ENCODE results near the gene PHF2. TPM values are rescaled to one million over a fixed set of nuclear protein-coding genes. Genes with fewer than 3 reads are reported as not detected.

Gene PHF2
- total RNA-seq, 1 donor from 2014 or later: 40.3 TPM

DNA sequence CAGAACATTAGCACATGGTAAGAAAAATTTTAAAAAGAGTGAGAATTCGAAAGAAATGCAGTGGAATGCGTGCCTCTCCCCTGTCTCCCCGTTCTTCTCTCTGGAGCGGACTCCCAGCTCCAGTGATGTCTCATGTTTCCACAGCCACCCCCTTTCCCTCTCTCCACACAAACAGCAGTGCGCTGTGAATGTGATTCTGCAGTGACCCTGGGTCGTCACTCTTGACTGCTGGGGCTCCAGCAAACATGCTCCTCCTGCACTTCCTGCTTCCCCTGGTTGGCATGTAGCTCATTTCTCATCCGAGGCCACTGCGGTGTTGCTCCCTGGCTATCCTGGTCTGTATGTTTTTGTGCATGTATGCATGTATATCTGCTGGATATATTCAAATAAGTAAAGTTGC lies 13.3 kb downstream of the PHF2 start:
- Mint-ChIP-seq H3K27ac (ENCODE audit: unreplicated experiment) (peak overlapping the region; percentile 64), H3K9me3 (ENCODE audit: unreplicated experiment) (no peaks in the 10 kb centered on the region), H3K36me3 (ENCODE audit: unreplicated experiment) (no peaks in the 10 kb centered on the region), H3K4me3 (ENCODE audit: unreplicated experiment) (peak overlapping the region; percentile 27), H3K4me1 (ENCODE audit: unreplicated experiment) (peaks cover 31% of the 10 kb centered on the region), H3K27me3 (ENCODE audit: unreplicated experiment) (no peaks in the 10 kb centered on the region)
- peak; percentile 56 for DNase-seq (ENCODE audit: extremely low spot score, unreplicated experiment)
- TF ChIP-seq, protein P1, sequence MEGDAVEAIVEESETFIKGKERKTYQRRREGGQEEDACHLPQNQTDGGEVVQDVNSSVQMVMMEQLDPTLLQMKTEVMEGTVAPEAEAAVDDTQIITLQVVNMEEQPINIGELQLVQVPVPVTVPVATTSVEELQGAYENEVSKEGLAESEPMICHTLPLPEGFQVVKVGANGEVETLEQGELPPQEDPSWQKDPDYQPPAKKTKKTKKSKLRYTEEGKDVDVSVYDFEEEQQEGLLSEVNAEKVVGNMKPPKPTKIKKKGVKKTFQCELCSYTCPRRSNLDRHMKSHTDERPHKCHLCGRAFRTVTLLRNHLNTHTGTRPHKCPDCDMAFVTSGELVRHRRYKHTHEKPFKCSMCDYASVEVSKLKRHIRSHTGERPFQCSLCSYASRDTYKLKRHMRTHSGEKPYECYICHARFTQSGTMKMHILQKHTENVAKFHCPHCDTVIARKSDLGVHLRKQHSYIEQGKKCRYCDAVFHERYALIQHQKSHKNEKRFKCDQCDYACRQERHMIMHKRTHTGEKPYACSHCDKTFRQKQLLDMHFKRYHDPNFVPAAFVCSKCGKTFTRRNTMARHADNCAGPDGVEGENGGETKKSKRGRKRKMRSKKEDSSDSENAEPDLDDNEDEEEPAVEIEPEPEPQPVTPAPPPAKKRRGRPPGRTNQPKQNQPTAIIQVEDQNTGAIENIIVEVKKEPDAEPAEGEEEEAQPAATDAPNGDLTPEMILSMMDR (IDR thresholded peaks at IDR 0.05): no peak

DNA sequence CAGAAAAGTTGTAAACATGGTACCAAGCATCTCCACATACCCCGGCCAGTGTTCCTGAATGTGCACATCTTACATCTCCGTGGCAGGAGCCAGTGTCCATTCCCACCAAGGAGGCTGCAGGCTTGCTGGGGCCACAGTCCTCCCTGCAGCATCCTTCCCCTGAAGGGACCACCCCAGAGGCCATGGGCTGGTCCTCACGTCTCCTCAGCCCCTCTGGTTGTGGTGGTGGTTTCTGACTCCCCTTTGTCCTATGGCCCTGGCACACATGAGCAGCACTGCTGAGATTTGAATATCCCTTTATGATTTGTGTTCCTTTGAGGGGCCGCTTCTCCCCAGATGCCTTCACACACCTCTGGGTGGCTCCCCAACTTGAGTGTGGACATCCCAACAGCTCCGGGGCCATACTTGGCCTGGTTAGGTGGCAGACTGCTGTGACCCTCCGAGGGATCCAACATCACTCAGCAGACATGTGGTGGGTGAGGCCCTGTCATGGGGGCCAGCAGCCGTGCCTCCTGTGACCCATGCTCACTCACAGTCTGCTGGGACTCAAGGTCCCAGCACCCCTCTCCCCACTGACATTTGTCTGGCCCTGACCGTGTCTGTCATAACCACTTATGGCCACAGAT lies 14.3 kb downstream of the PHF2 start:
- Mint-ChIP-seq H3K4me1 (ENCODE audit: unreplicated experiment) (peaks cover 31% of the 10 kb centered on the region), H3K4me3 (ENCODE audit: unreplicated experiment) (no peak overlapping the region), H3K36me3 (ENCODE audit: unreplicated experiment) (no peaks in the 10 kb centered on the region), H3K9me3 (ENCODE audit: unreplicated experiment) (no peaks in the 10 kb centered on the region), H3K27ac (ENCODE audit: unreplicated experiment) (peak overlapping the region; percentile 47), H3K27me3 (ENCODE audit: unreplicated experiment) (no peaks in the 10 kb centered on the region)
- TF ChIP-seq, protein P1 (IDR thresholded peaks at IDR 0.05): no peak
- peak; percentile 72 for DNase-seq (ENCODE audit: extremely low spot score, unreplicated experiment)

DNA sequence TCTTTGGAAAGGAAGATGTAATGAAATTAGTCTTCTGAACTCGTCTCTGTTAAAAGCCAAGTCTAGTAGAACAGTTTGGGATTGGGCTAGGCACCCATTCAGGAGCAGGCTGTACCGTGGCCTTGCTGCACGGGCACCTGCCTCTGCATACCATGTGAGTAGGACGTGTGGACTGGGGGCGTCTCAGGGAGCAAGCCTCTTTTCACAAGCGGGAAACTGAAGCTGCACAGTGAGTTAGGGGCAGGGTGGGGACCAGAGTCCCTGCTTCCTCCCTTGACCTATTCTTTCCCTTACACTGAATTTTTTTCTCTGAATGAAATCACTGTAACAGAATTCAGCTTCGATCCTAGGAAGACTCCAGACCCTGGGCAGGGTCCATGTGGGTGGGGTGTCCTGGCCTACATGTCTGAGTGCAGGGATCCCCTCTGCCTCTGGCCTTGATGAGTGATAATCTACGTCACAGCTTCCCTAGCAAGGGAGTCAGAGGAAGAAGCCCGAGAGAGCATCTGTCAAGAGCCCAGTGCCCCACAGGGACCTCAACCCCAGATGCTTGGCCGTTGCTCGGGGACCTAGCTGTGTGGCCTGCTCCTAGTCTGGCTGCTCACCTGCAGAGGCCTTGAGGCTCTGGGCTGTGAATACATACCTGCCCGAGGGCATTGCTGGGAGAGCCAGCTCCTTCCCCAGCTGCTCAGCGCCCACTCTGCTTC lies 15.1 kb downstream of the PHF2 start:
- Mint-ChIP-seq H3K27me3 (ENCODE audit: unreplicated experiment) (no peaks in the 10 kb centered on the region), H3K9me3 (ENCODE audit: unreplicated experiment) (no peaks in the 10 kb centered on the region), H3K27ac (ENCODE audit: unreplicated experiment) (no peak overlapping the region), H3K36me3 (ENCODE audit: unreplicated experiment) (peaks cover 2% of the 10 kb centered on the region), H3K4me3 (ENCODE audit: unreplicated experiment) (no peak overlapping the region), H3K4me1 (ENCODE audit: unreplicated experiment) (peaks cover 31% of the 10 kb centered on the region)
- TF ChIP-seq, protein P1 (IDR thresholded peaks at IDR 0.05): no peak
- peak; percentile 68 for DNase-seq (ENCODE audit: extremely low spot score, unreplicated experiment)

DNA sequence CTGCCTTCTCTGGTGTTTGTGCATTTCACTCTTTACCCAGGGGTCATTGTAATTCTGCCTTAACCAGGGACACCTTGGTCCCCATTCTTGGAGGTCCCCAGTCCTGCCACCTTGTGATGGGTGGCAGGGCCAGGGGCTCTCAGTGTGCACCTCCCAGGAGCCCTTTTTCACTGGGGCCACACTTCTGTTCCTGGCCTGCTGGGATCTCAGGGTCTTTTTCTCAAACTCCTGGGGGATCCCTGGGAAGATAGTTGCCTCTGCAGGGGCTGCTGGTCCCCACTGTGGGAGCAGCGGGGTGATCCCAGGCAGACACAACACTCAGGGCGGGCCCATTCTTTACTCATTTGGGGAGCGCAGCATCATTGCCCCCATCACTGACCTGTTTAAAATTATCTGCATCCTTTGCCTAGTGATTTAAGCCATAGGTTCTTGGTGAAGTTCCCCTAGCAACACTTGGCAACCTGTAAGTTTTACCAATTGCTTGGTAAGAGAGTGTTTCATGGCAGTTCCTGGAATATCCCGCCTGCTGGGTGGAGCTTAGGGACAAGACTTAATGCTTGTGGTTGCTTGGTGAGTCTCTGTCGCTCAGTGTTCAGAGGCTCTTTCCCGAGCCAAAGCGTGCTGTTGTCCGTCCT lies 15.7 kb downstream of the PHF2 start:
- Mint-ChIP-seq H3K27ac (ENCODE audit: unreplicated experiment) (no peak overlapping the region), H3K27me3 (ENCODE audit: unreplicated experiment) (no peaks in the 10 kb centered on the region), H3K36me3 (ENCODE audit: unreplicated experiment) (peaks cover 2% of the 10 kb centered on the region), H3K4me3 (ENCODE audit: unreplicated experiment) (no peak overlapping the region), H3K4me1 (ENCODE audit: unreplicated experiment) (peaks cover 31% of the 10 kb centered on the region), H3K9me3 (ENCODE audit: unreplicated experiment) (no peaks in the 10 kb centered on the region)
- peak; percentile 66 for DNase-seq (ENCODE audit: extremely low spot score, unreplicated experiment)
- TF ChIP-seq, protein P1 (IDR thresholded peaks at IDR 0.05): no peak

DNA sequence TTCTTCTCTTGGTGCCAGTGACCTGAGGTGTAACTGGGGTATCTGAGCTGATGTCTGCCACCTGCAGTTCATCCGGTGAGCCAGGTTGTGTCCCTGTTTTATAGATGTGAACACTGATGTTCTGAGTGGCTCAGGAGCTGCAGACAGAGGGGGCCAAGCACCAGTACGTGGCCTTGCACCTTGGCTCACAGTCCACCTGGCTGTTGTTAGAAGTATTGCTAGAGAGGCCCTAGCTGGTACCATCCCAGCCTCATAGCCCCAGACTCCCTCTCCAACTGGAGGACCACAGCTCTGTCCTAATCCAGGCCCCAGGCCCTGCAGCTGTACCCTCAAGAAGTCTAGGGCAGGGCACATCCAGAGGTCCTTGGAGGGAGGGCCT lies 16.2 kb downstream of the PHF2 start:
- TF ChIP-seq, protein P1 (IDR thresholded peaks at IDR 0.05): peak; percentile 12
- Mint-ChIP-seq H3K9me3 (ENCODE audit: unreplicated experiment) (no peaks in the 10 kb centered on the region), H3K36me3 (ENCODE audit: unreplicated experiment) (peaks cover 2% of the 10 kb centered on the region), H3K4me1 (ENCODE audit: unreplicated experiment) (peaks cover 31% of the 10 kb centered on the region), H3K4me3 (ENCODE audit: unreplicated experiment) (no peak overlapping the region), H3K27me3 (ENCODE audit: unreplicated experiment) (no peaks in the 10 kb centered on the region), H3K27ac (ENCODE audit: unreplicated experiment) (no peak overlapping the region)
- no peak for DNase-seq (ENCODE audit: extremely low spot score, unreplicated experiment)

Data from osteocyte (in vitro differentiated cells).